ENCODE measurements around the gene TSHZ2.
A peak's percentile ranks its signal among the peaks of the same experiment; 100 is the strongest.

Gene TSHZ2

DNA sequence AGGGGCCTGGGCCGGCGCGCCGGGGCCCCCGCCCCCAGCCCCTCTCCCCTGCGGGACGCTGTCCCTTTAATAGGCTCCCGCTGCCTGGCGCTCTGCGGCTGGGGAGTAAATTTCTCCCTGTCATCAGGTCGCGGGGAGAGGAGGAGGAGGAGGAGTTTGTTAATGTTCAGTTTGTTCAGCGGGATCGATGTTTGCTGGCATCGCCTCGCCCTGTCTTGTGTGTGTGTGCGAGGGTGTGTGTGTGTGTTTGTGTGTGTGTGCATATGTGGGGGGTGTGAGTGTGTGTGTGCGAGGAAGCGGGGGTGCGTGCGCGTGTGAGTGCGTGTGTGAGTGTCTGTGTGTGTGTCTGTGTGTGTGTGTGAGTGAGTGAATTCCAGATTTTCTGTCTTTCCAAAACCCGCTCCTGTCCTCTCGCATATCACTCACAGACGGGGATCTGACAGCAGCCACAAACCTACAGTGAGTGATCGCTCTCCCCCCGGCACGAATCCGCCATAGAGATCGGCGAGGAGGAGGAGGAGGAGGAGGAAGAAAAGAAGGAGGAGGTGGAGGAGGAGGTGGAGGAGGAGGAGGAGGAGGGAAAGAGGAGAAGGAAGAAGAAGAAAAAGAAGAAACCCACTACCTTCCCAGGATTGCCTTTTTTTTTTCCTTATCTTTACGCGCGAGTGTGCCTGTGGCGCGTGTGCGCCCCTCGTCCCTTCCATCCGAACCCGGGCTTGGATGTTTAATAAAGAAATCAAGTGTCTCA, at the start of gene TSHZ2:
TSS of gene TSHZ2 (plus strand) at position 169 of the 748 bp plus-strand sequence. CDS start 936 bp downstream, outside the sequence.
- DNase-seq (ENCODE audit: extremely low read depth, low read depth), result no peak
- no peak for TF ChIP-seq CTCF (IDR thresholded peaks at IDR 0.05; ENCODE audit: low read depth, low read length)

GRCh38 chr20:52922436-52922835, 49.7 kb upstream of the TSHZ2 start:
- DNase-seq (ENCODE audit: extremely low read depth, low read depth), result no peak
- TF ChIP-seq CTCF (IDR thresholded peaks at IDR 0.05; ENCODE audit: low read depth, low read length), result no peak

GRCh38 chr20:52923123-52923937, 48.8 kb upstream of the TSHZ2 start:
- no peak for TF ChIP-seq CTCF (IDR thresholded peaks at IDR 0.05; ENCODE audit: low read depth, low read length)
- DNase-seq (ENCODE audit: extremely low read depth, low read depth), result peak; percentile 42

DNA sequence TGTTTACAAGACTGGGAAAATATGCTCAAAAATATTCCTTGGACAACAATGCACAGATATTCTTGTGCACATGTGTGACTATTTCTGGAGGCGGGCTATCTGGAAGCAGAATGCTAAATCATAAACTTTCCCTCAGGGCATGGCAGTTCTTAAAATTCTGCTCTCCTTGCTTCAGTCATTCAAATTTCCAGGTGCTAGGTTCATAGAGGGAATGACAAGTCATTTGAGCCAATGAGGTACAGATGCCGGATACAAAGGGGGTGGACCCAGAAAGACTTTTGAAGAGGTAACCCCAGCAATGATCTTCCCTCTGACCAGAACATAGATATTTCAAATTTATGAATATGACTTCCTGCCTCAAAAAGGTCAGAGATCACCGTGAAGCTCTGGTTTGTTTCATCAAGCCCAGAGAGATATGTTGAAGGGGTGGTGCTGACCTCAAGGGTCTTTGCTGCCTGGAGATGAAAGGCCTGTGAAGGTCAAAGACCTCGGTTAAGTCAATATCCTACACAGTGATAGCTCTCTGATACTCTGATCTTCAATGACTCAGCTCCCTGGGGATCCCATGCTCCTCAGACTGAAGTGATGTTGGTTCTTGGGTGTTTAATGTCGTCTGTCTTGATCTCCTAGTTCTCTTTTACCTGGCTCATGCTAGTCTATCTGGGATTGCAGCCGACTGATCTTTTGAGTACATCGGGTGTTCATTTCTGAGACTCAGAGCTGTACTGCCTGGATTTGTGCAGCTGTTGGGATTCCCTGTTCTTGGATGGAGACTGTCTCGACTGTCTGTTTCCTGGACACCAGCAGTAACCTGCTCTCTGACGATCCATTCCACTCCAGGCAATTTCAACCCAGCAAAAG, 47.5 kb upstream of the TSHZ2 start:
- no peak for DNase-seq (ENCODE audit: extremely low read depth, low read depth)
- TF ChIP-seq CTCF (IDR thresholded peaks at IDR 0.05; ENCODE audit: low read depth, low read length), result no peak

GRCh38 chr20:52926505-52926904, 45.7 kb upstream of the TSHZ2 start:
- TF ChIP-seq CTCF (IDR thresholded peaks at IDR 0.05; ENCODE audit: low read depth, low read length), result no peak
- no peak for DNase-seq (ENCODE audit: extremely low read depth, low read depth)

- no peak for DNase-seq (ENCODE audit: extremely low read depth, low read depth)
- no peak for TF ChIP-seq CTCF (IDR thresholded peaks at IDR 0.05; ENCODE audit: low read depth, low read length)
Observed at GRCh38 chr20:52933867-52934266, 38.3 kb upstream of the TSHZ2 start.
